Fibroblast of lung (primary cell): ENCODE measurements around the gene SPTB.

Source experiments
- EZH2 ChIP-seq: IDR thresholded peaks from 2 replicates; pipeline ENCODE4 v1.5.1; 2012; ENCODE audit warnings: low read length, control low read depth, mild to moderate bottlenecking; ENCODE audit errors: missing control alignments
- TF ChIP-seq, protein P1 (sequence below), 2 donors: IDR thresholded peaks in 1 of 2; conservative IDR thresholded peaks in 1 of 2; 1 replicate in 1 of 2; 2 replicates in 1 of 2; pipeline ENCODE4 v1.5.1; 2011 to 2012; ENCODE audit warnings: low read length in 2 of 2, control low read depth in 1 of 2, inconsistent platforms in 1 of 2, low read depth in 1 of 2, mild to moderate bottlenecking in 1 of 2

DNA sequence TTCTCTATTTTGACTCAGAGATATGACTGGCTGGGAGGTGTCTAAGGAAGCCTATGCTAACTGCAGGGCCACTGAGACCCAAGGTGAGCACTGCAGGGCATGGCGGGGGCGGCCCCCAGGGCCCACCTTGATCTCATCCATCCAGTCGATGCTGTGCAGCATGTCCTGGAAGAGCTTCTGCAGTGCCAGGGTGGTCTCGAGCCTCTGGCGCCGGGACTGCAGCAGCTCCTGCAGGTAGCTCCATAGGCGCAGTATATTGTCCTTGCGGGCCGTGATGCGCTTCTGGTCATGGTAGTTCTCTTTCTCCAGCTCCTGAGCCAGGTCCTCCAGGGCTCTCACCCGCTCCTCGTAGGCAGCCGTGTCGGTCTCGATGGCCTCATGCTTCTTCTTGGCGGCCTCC is 84.5 kb downstream of the SPTB start:
- TF ChIP-seq, protein P1, sequence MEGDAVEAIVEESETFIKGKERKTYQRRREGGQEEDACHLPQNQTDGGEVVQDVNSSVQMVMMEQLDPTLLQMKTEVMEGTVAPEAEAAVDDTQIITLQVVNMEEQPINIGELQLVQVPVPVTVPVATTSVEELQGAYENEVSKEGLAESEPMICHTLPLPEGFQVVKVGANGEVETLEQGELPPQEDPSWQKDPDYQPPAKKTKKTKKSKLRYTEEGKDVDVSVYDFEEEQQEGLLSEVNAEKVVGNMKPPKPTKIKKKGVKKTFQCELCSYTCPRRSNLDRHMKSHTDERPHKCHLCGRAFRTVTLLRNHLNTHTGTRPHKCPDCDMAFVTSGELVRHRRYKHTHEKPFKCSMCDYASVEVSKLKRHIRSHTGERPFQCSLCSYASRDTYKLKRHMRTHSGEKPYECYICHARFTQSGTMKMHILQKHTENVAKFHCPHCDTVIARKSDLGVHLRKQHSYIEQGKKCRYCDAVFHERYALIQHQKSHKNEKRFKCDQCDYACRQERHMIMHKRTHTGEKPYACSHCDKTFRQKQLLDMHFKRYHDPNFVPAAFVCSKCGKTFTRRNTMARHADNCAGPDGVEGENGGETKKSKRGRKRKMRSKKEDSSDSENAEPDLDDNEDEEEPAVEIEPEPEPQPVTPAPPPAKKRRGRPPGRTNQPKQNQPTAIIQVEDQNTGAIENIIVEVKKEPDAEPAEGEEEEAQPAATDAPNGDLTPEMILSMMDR (conservative IDR thresholded peaks at IDR 0.05 in 1 of 2, IDR thresholded peaks at IDR 0.05 in 1 of 2; ENCODE audit: low read depth in 1 of 2, low read length in 2 of 2), result no peak
- no peak for TF ChIP-seq EZH2
